D721Med (cell line): ENCODE measurements around the gene MCFD2.

Source experiments
- DNase-seq: peaks from one replicate; pipeline ENCODE4 v3.0.0; 2011; ENCODE audit warnings: low spot score; ENCODE audit not compliant: insufficient read length
- FAIRE-seq: peaks from 2 replicates; lab custom pipeline; 2011; peaks lifted over from hg19 to GRCh38; lab: Jason Lieb, UNC
- TF ChIP-seq, protein P1 (sequence below): IDR thresholded peaks from 2 replicates; pipeline ENCODE4 v1.5.1; 2012; ENCODE audit warnings: mild to moderate bottlenecking, control low read depth; ENCODE audit not compliant: insufficient read depth; ENCODE audit errors: missing control alignments

MCFD2 gene

DNA sequence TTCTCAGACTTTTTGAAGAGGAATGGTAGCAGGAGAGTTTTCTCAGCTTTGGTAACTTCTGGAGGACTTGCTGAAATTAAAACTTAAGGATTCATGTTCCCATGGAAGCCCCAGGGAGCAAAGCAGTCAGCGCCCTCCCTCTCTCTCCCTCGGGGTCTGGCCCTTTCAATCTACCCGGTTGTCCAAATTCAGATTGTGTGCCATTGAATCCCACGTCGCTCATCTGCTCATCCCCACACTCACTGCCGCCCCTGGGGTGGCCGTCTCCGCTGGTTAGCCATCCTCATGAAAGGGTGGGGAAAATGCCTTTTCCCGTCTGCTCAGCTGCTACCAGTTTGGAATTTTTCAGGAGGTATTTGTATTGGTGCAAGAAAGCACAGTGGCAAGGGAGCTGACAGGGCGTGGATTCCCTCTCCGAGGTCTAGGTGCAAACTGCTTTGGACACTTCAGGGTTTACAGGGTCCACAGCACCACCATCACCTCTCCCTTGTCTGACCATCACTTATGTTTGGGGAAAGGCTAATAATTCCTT lies 27.1 kb downstream of the MCFD2 start:
- DNase-seq (no peak), FAIRE-seq (no peak)
- TF ChIP-seq, protein P1, sequence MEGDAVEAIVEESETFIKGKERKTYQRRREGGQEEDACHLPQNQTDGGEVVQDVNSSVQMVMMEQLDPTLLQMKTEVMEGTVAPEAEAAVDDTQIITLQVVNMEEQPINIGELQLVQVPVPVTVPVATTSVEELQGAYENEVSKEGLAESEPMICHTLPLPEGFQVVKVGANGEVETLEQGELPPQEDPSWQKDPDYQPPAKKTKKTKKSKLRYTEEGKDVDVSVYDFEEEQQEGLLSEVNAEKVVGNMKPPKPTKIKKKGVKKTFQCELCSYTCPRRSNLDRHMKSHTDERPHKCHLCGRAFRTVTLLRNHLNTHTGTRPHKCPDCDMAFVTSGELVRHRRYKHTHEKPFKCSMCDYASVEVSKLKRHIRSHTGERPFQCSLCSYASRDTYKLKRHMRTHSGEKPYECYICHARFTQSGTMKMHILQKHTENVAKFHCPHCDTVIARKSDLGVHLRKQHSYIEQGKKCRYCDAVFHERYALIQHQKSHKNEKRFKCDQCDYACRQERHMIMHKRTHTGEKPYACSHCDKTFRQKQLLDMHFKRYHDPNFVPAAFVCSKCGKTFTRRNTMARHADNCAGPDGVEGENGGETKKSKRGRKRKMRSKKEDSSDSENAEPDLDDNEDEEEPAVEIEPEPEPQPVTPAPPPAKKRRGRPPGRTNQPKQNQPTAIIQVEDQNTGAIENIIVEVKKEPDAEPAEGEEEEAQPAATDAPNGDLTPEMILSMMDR: no peak

DNA sequence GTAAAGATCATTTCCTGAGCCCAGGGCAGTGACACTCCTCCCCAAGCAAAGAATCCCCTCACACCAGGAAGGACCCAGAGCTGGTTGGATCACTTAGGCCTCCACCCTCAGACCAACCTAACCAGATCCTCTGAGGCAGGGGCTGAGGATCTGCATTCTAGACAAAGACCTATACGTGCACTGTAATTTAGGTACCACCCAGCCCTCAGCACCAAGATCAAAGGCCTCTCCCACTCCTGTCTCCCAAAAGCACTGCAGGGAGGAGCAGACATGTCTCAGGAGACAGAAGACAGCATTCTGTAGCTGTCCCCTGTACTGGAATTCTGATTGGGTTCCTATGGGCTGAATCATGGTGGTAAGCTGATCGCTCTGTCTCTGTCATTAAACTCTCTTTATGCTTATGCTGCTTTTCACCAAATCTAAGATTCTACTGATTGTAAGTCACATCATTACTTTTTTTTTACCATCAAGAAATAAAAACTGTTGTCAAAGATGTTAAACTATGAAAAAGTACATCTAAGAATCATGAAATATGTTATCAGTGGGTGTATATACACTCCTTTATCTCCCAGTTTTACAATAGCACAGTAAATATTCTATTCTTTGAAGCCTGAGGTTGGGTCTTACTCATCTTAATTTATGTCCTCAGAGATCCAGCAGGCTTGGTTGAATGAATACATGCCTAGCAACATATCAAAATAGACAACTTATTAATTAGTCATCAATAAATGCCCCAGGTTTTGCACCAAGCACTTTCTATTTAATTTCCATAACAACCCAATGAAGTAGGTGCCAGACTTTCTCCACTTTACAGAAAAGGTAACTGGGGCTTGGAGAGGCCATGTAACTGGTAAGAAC lies 28.3 kb downstream of the MCFD2 start:
- no peak for DNase-seq
- TF ChIP-seq, protein P1: no peak
- FAIRE-seq: no peak

DNA sequence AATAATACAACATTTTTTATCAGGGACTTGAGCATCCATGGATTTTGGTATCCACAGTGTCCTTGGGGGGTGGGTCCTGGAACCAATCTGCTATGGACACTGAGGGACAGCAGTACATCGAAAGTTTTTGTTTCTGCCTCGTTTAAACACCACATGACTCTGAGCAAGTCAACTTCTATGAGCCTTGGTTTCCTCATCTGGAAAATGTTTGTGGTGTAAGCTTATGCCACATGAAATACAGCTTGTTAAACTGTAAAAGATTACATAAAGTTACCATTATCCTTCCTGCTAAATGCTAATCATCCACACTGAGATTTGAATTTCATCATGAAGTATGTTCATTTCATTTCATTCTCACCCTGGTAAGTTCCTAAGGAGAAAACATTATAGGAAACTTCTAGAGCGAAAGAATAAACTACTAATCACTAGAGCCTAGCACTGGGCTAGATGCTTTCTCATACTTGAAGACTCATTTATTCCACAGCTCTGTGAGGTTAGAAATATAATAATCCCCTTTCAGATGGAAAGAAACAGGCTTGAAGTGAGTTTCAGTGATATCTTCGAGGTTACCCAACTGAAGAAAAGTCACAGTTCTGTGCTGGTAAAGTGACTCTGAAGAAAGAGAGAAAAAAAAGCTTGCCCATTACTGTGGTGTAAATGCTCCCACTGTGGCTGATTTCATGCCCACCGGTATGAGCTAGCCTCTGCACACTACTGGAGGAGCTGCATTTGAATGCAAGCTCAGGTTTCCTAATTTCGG lies 29.2 kb downstream of the MCFD2 start:
- TF ChIP-seq, protein P1: no peak
- no peak for FAIRE-seq
- DNase-seq: no peak

DNA sequence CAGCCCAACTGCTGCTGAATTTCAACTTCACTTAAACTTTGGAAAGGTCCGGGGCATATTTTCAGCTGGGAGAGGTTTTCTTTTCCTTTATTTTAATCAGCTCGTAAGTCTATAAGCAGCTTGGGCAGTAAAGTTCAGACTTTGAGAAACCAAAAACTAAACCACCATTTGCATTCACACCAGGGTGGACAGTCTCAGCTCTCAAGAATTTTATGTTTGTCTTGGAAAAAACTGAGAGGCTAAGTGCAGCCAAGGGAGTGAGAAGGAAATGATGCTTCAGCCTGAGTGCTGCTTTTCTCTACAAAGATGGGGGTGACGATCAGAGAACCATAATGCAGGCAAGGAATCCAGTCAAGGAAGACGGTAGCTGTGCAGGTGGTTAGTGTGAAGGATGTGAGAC lies 30.2 kb downstream of the MCFD2 start:
- no peak for DNase-seq
- no peak for FAIRE-seq
- TF ChIP-seq, protein P1: no peak

DNA sequence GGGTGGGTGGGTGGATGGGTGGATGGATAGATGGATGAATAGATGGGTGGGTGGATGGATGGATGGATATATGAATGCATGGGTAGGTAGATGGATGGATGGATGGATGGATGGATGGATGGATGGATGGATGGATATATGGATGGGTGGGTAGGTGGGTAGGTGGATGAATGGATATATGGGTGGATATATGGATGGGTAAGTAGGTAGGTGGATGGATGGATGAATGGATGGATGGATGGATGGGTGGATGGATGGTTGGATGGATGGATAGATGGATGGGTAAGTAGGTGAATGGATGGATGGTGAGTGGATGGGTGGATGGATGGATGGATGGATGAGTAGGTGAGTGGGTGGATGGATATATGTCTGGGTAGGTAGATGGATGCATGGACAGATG lies 36.1 kb downstream of the MCFD2 start:
- no peak for FAIRE-seq
- DNase-seq: no peak
- TF ChIP-seq, protein P1: no peak

DNA sequence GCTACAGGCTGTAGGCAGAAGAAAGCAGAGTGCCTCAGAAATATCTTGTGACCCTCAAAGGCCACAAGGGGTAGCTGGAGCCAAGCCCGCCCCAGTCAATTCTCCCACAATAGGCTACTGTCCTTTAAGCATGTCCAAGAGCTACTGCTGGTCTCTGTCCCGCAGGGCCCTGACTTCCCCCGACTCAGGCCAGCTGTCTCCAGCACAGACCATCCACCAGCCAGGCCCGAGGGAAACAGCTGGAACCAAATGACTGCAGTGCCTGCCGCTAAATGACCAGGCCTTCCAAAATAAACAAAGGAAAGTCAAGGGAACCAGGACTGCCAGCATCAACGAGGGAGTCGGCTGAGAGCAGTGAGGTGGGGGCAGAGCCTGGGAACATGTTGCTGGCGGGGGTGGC lies 36.7 kb downstream of the MCFD2 start:
- no peak for FAIRE-seq
- TF ChIP-seq, protein P1: no peak
- no peak for DNase-seq
